Stimulated activated naive CD4-positive, alpha-beta T cell treated with Interleukin-2 at 50 U/mL for 16 hours (primary cell): ENCODE measurements around the gene YY1AP1.
A peak's percentile ranks its signal among the peaks of the same experiment; 100 is the strongest.
"Not testable (repeated sequence)": the region's sequence is repeated elsewhere in the genome, so short reads cannot be mapped to it uniquely, and the experiment has no call there.

Experiments used
- DNase-seq: peaks from one replicate; lab custom pipeline; 2025; lab: John Stamatoyannopoulos, UW

Gene YY1AP1

DNA sequence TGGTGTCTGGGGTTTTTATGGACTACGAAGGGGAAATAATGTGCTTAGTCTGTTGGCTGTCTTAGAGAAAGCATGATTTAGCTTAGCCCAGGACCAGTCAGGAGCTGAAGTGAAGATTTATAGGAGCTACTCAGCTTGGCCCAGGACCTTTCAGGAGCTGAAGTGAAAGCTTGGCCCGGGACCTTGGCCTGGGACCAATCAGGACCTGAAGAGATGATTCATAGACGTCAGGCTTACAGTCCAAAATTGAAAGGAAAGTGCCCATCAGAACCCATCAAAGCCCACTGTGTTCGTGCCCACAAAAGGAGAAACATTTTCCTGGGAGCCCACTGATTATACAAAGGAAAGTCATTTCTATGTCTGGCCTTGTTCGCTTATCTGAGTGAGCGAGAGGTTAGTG, 42.9 kb downstream of the YY1AP1 start:
- DNase-seq: no peak

DNA sequence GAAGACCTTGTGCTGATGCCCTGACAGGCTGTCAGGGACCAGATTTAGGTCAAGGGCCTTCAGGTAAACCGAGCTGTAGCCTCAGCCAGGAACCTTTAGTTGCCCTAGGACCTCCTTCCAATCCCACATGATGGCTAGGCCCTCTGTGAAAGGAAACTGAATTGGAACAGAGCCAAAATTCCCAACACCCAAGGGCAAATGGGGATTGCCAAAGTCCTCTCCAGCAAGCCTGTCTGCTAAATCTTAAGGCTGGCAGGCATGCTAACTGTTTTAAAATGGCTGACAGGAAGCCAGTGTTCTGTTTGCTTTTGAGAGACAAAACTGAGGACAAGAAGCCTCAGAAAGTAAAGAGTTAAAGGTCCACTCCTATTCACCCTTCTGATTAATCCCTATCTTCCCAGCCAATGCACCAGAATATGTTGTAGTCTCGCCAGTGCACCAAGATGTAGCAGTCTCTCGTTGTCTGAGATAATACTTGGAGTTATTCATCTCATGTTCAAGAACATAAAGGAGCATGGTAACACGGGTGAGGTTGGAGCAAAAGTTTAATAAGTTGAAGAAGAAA, 43.5 kb downstream of the YY1AP1 start:
- DNase-seq: no peak

DNA sequence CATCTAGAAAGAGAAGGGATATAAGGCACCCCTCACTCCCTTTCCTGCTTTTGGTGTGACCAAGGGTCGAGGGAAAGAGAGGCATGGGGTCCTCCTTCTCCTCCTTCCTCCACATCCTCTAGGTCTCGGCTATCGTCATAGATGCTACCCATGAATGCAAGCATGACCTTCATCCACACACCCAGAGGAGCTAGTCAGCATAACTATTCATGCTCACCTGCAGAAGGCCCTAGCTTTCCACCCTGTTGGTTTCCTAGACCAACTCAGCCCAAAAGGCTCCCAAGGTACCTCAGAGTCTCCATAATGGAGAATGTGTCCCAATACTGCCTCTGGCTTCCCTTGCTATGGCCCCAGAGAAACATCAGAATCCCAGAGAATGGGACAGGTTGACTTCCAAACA, 45.3 kb downstream of the YY1AP1 start:
- no peak for DNase-seq

DNA sequence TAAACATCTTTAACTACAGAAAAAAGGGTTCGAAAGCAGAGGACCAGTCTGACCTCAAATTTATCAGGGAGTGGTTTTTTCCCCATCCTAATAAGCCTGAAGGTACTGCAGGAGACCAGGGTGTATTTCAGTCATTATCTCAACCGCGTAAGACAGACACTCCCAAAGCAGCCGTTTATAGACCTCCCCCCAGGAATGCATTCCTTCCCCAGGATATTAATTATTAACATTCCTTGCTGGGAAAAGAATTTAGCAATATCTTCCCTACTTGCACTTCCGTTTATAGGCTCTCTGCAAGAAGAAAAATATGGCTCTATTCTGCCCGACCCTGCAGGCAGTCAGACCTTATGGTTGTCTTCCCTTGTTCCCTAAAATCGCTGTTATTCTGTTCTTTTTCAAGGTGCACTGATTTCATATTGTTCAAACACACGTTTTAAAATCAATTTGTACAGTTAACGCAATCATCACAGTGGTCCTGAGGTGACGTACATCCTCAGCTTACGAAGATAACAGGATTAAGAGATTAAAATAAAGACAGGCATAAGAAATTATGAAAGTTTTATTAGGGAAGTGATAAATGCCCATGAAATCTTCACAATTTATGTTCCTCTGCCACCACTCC, 45.9 kb downstream of the YY1AP1 start:
- not testable (repeated sequence) for DNase-seq

GRCh38 chr1:155640367-155640766, 48.2 kb downstream of the YY1AP1 start:
- DNase-seq: no peak

DNA sequence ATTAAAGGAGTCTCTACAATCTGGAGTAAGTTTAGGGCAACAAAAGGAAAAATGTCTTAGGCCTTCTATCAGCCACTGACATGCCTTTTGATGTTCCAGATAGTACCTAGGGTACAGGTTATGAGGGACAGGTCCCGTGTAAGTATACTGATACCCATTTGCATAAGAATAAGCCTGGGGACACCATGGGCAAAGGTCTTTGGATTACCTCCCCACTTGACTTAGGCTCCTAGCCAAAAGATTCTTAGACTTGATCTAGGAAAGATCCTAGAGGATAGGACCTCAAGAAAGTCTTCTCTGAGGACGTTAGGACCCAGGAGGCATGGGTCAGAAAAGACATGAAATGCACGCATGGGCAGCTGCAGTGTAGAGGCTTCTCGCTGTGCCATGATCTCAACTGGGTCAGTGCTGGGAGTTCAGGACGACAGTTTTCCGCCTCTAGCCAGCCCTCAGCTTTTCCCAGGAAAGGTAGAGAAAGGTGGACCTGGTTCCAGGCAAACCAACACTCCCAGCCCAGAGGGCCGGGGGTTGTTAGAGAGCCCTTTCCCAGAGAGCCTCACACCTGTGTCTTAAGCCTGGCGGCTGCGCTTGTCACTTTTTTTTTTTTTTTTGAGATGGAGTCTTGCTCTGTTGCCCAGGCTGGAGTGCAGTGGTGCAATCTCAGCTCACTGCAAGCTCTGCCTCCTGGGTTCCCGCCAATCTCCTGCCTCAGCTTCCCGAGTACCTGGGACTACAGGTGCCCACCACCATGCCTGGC, 52.0 kb downstream of the YY1AP1 start:
- no peak for DNase-seq

- DNase-seq: not testable (repeated sequence)
These were observed 62.1 kb downstream of the YY1AP1 start for GRCh38 chr1:155626428-155626827.

DNA sequence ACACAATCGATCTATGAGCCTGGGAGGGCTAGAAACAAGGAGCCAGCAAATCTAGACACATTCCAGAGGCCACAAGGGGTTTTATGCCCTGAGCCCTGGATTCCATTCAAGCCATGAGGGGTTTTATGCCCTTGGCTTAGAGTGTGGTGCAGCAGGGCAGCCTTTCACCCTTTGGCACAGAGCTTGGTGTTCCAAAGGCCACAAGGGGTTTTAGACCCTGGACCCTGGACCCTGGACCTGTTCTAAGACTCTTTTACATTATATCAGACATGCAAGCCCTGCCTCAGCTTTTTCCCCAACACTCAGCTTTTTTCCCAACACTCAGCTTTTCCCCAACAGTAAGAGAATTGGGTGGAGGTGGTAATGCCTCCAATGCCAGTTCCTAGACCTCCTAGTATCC, 65.2 kb downstream of the YY1AP1 start:
- DNase-seq: no peak

DNA sequence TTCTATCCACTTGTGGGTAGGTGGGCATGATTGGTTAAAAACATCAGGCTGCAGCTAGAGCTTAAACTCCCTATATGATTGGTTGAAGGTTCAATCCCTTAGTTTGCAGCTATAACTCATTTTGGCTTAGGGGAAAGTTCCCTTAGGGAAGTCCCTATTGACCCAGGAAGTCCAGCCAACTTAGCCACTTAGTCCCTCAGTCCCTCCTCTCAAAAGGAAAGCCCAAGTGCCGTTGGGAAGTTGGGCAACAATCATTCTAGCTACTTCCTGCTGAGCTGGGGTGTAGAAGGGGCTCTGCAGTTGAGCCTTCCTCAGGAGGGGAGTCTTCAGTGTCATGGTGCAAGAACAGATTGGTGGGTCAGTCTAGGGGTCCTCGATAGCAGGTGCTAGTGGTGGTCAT, 66.4 kb downstream of the YY1AP1 start:
- no peak for DNase-seq

GRCh38 chr1:155613226-155613625, 75.3 kb downstream of the YY1AP1 start:
- not testable (repeated sequence) for DNase-seq

GRCh38 chr1:155610257-155610647, 78.3 kb downstream of the YY1AP1 start:
- not testable (repeated sequence) for DNase-seq

GRCh38 chr1:155609515-155610256, 78.9 kb downstream of the YY1AP1 start, which contains the start of gene MSTO1:
Gene MSTO1, plus strand, starts transcription at chr1:155610218. Its CDS starts 31 bp downstream, at chr1:155610249.
- DNase-seq: peak; percentile 98
